T47D (cell line): Measurements from ENCODE around the gene CLPTM1.

ENCODE experiments used
- DNase-seq, 2 experiments: peaks; one replicate each; pipeline versions ENCODE4 v3.0.0 to v3.0.0-alpha.2; 2011 to 2012; ENCODE audit warnings: low read depth in 1 of 2, low spot score in 1 of 2
- JUND ChIP-seq: IDR thresholded peaks from 2 replicates; pipeline ENCODE4 v1.6.1; 2012; ENCODE audit warnings: low read depth
- in situ Hi-C: cut with HindIII; loops from 2 replicates; pipeline ENCODE4 v1.10.0; 2016; ENCODE audit warnings: low sequenced_read_pairs, low pct_unique_long_range_greater_than_20kb

Gene CLPTM1

DNA sequence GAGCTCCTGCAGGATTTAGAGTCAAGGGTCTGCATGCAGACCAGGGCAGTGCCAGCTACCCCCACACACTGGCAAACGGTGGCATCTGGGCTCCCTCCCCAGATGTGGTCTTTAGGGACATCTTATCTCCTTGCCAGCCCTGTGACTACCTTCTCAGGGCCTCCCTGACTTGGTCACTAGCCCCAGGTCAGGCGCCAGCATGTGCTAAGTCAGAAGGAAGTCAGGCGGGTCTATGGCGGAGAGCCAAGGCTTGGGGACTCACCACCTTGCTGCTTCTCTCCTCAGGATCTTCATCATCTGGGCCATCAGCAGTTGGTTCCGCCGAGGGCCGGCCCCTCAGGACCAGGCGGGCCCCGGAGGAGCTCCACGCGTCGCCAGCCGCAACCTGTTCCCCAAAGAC, 17.6 kb downstream of the CLPTM1 start:
- TF ChIP-seq JUND = no peak
- in situ Hi-C loops = no loop called here
- no peak for DNase-seq

DNA sequence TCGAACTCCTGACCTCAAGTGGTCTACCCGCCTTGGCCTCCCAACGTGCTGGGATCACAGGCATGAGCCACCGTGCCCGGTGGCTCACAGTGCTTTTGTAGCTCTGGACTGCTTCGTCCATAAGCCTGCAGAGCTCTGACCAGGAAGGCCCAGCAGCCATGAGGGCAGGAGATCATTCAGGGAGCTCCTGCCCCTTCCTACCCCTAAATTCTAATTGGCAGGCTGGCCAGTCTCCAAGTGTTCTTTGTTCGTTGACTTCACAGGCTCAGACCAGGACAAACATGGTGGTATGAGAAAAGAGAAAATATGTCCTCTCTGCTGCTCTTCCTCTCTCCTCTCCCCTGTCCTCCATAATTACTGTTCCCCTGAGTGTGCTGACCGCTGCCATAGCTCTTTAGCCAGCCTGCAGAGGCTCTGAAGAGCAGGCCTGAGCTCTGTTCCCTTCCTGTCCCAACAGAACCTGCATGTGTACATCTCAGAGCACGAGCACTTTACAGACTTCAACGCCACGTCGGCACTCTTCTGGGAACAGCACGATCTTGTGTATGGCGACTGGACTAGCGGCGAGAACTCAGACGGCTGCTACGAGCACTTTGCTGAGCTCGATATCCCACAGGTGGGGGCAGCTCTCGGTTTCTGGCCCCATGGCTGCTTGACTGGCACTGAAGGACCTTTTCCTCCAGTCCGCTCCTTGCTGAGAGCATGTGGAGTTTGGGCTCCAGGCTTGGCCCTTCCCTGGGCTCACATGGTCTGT, 19.0 kb downstream of the CLPTM1 start:
- DNase-seq = no peak
- in situ Hi-C loops = no loop called here
- no peak for TF ChIP-seq JUND

DNA sequence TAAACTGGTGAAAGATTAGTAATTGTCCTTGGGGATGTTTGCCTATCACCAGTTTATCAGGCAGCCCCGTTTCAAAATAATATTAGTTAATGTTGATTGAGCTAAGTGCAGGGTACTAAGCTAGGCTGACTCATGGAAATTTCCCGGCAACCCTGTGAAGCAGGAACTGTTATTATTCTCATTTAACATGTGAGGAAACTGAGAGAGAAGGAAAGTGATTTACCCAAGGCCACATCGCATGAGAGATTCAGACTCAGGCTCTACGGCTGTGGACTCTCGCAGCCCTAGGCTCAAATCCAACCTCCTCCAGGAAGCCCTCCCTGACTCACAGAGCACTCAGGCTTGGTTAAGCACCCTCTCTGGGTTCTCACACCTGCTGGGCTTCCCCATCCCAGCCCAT, 19.7 kb downstream of the CLPTM1 start:
- no peak for DNase-seq
- TF ChIP-seq JUND = no peak
- in situ Hi-C loops = no loop called here

DNA sequence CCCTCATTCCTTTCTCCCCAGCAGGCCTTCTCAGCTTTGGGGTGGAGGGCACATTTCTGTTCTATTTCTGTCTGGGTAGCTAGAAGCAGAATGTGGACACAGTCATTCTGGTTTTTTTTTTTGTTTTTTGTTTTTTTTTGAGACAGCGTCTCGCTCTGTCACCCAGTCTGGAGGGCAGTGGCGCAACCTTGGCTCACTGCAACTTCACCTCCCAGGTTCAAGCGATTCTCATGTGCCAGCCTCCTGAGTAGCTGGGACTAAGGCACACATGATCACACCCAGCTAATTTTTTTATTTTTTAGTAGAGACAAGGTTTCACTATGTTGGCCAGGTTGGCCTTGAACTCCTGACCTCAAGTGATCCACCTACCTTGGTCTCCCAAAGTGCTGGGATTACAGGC, 20.3 kb downstream of the CLPTM1 start:
- in situ Hi-C loops = no loop called here
- no peak for TF ChIP-seq JUND
- DNase-seq = no peak

DNA sequence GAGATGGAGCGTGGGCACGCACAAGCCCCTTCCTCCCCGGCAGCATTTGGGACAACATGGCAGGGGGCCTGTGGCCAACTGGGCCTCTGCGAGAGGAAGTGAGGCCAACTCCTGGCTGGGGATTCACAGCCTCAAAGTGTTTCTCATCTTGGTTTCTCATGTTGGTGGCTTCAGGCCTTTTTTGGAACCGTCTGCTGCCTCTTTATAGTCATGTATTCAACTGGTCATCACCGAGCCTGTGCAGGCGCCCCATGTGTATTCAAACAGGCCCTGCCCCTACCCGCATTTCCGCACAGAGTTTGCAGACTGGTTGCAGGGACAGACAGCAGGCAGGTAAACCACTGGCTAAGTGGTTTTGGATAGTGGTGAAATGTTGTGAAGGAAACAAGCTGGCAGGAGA, 28.8 kb downstream of the CLPTM1 start:
- in situ Hi-C loops = no loop called here
- TF ChIP-seq JUND = no peak
- DNase-seq = no peak

DNA sequence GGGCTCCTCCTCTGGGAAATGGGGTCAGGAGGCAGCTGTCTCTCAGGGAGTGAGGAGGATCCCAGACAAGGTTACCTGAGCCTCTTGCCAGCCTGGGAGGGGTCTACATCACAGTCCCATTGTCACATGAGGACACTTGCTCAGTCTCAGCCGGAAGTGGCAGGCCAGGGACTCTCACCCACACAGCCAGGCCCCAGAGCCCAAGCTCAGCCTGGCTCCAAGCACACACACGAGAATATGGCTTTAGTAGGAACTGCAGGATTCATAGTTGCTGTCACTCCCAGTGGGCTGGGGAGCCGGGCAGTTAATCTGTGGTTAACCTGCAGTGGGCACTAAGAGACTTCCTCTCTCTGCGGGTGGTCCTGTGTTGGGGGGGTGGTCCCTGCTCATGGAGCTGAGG, 30.3 kb downstream of the CLPTM1 start:
- no peak for TF ChIP-seq JUND
- DNase-seq = no peak
- in situ Hi-C loops = no loop called here

DNA sequence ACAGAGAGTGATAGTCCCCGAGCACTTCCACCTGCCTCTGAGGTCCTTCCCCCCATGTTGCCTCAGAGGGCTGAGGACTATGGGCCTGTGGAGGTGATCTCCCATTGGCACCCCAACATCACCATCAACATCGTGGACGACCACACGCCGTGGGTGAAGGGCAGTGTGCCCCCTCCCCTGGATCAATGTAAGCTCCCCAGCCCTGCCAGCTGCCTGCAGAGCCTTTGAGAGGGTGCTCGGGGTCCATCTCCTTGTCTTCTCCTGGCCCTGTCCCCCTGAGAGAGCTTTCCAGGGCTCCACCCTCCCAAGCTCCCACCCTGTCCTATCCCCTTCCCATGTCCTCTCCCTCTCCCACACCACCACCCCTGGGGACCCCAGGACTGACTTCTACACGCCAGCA, 31.2 kb downstream of the CLPTM1 start:
- in situ Hi-C loops = no loop called here
- no peak for TF ChIP-seq JUND
- DNase-seq = no peak

DNA sequence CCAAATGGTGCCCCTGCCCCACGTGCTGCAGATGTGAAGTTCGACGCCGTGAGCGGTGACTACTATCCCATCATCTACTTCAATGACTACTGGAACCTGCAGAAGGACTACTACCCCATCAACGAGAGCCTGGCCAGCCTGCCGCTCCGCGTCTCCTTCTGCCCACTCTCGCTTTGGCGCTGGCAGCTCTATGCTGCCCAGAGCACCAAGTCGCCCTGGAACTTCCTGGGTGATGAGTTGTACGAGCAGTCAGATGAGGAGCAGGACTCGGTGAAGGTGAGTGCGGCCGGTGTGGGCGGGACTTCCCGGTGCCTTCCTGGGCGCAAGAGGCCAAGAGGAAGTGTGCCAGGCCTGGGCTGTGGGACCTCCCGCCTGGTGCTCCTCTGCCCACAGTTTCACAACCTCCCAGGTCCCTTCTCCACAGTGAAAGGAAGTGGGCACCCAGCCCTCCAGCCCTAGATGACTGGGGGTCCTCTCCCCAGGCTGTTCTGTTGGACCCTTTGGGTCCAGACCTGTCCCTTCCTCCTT, 32.0 kb downstream of the CLPTM1 start:
- in situ Hi-C loops = no loop called here
- DNase-seq = no peak
- no peak for TF ChIP-seq JUND

DNA sequence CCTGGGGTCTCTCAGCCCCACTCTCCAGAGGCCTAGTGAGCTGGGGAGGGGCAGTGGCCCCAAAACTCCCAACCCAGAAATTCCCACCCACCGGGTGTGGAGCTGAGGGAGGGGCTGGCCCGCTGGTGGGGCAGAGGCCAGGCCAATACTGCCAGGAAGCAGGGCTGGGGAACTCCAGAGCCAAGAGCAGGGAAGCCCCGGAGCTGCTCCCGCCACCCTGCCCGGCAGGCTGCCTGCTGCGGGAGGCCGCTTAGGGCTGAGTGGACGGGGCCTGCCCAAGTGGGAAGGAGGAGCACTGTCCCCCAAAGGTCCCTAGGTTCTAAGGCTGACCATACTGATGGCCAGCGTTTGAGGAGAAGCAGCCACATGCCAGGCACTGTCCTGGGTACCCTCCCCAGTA, 33.1 kb downstream of the CLPTM1 start:
- in situ Hi-C loops = no loop called here
- TF ChIP-seq JUND = no peak
- no peak for DNase-seq

DNA sequence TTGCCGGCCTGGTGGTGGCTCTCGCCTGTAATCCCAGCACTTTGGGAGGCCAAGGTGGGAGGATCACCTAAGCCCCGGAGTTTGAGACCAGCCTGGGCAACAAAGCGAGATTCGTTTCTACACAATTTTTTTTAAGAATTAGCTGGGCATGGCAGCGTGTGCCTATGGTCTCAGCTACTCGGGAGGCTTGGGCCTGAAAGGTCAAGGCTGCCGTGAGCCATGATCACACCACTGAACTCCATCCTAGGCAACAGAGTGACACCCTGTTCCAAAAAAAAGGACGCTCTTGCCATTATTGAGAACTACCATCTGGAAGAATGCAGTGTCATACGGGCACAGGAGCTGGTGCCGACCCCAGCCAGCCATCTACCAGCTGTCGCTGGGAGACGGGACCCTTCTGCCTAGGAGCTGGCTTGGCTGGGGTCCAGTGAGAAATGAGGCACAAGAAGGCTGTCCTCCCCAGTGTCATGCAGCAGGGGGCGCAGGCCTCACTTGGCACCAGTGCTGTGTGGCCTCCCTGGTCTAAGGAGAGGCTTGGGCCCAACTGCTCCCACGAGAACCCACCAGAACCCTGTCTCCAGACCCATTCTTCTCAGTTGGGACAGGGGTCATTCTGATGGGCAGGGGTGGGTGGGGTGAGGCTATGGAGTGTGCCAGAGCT, 33.8 kb downstream of the CLPTM1 start:
- peak; percentile 68 to 70 for DNase-seq
- no peak for TF ChIP-seq JUND
- in situ Hi-C loops = no loop called here

DNA sequence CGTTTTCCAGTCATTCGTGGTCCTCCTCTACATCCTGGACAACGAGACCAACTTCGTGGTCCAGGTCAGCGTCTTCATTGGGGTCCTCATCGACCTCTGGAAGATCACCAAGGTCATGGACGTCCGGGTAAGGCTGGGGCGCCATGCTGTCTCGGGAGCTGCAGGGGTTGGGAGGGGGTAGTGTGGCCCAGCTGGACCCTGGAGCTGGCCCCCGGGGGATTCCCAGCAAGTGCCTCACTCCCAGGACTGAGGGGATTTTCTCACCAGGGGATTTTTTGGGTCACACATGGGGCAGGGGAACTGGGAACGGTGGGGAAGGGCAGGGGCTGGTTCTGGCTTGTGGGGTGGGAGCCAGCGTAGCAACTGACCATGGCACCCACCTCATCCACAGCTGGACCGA, 35.3 kb downstream of the CLPTM1 start:
- in situ Hi-C loops = no loop called here
- DNase-seq = no peak
- no peak for TF ChIP-seq JUND

DNA sequence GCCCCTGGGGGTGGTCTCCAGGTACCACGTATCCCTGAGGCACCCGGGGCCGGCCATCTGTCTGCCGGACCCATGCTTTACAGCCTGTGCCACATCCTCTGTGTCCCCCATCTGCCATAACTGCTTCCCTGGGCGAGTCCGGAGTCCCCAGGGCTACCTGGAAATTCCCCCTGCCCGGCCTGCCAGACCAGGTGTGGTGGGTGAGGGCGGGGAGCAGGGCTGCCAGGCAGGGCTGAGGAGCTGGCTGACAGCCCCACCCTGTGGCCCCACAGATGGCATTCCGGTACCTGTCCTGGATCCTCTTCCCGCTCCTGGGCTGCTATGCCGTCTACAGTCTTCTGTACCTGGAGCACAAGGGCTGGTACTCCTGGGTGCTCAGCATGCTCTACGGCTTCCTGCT, 35.8 kb downstream of the CLPTM1 start:
- DNase-seq = no peak
- in situ Hi-C loops = no loop called here
- no peak for TF ChIP-seq JUND

DNA sequence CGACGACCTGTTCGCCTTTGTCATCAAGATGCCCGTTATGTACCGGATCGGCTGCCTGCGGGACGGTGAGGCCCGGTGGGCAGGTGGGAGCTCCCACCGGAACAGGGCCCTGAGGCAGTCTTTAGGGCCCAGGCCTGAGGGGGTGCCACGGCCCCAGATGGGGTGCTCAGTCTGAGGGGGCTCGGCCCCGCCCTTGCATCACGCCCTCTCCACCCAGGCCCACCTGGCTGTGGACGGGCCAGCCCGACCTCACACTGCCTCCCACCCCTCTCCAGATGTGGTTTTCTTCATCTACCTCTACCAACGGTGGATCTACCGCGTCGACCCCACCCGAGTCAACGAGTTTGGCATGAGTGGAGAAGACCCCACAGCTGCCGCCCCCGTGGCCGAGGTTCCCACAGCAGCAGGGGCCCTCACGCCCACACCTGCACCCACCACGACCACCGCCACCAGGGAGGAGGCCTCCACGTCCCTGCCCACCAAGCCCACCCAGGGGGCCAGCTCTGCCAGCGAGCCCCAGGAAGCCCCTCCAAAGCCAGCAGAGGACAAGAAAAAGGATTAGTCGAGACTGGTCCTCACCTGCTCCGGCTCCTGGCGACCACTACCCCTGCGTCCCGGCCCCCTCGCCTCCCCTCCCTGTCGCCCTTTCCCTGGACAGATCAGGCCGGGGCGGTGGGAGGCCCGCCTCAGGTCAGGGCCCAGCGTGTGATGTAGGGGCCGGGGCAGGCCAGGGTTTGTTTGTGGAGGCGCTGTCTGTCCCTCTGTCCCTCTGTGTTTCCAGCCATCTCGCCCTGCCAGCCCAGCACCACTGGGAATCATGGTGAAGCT, 37.4 kb downstream of the CLPTM1 start:
- no peak for TF ChIP-seq JUND
- in situ Hi-C loops = no loop called here
- no peak for DNase-seq
